SKM-1 treated with dmso at 0.1 percent for 144 hours (cell line): ENCODE measurements around the gene COL20A1.
"Not testable (repeated sequence)": the region's sequence is repeated elsewhere in the genome, so short reads cannot be mapped to it uniquely, and the experiment has no call there.

ENCODE experiments used
- DNase-seq: peaks from one replicate; lab custom pipeline; 2025; ENCODE audit not compliant: unreplicated experiment; lab: John Stamatoyannopoulos, UW

The COL20A1 gene

GRCh38 chr20:63292904-63293303 is at the start of gene COL20A1:
Gene COL20A1, plus strand, starts transcription at chr20:63293186. Its CDS starts 1,922 bp downstream, at chr20:63295108.
- no peak for DNase-seq

- DNase-seq = no peak
These were observed 49.3 kb upstream of the COL20A1 start for GRCh38 chr20:63243604-63244247.

DNA sequence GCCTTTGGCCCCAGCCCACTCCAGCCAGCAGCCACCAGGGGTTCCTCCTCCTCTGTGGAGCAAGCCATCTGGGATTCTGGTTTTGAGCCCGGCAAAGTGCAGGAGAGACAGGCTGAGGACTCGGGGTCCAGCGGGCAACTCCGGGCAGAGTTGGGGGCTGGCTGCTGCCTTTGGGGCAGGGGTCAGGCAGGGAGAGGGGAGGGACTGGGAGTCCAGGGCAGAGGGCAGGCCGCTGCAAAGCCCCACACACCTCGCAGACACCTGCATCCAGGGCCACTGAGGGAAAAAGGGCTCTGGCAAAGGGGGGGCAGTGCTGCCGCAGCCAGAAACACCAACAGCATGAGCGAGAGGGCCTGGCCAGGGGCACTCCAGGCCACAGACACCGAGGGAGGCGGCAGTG is 48.5 kb upstream of the COL20A1 start:
- DNase-seq = no peak

- no peak for DNase-seq
These were observed 46.3 kb upstream of the COL20A1 start for GRCh38 chr20:63246490-63247288.

DNA sequence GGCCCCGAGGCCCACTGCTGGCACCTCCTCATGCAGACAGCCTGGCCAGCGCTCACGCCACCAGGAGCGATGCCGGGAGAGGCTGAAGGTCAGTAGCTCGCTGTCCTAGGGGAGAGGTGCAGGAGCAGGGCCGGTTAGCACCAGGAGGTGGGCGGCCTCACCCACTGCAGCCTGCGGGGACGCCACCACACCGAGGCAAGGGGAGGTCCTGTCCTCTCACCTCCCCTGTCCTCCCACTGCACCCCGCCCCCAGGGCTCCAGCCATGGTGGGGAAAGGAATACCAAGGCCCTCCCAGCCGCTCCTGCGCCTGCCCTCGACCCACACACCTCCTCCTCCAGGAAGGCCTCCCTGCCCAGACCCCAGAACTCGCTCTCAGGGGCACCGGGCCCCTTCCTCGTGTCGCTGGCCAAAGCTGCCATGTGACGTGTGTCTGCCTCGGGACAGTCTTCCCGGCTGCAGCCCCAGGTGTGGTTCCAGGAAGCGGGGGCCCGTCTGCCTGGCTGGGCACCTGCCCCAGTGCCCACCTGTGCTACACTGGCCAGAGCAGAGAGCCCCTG is 45.2 kb upstream of the COL20A1 start:
- no peak for DNase-seq

- no peak for DNase-seq
These were observed 44.0 kb upstream of the COL20A1 start for GRCh38 chr20:63248835-63249591.

GRCh38 chr20:63249891-63250290 is 43.1 kb upstream of the COL20A1 start:
- no peak for DNase-seq

GRCh38 chr20:63251350-63251749 is 41.6 kb upstream of the COL20A1 start:
- not testable (repeated sequence) for DNase-seq

DNA sequence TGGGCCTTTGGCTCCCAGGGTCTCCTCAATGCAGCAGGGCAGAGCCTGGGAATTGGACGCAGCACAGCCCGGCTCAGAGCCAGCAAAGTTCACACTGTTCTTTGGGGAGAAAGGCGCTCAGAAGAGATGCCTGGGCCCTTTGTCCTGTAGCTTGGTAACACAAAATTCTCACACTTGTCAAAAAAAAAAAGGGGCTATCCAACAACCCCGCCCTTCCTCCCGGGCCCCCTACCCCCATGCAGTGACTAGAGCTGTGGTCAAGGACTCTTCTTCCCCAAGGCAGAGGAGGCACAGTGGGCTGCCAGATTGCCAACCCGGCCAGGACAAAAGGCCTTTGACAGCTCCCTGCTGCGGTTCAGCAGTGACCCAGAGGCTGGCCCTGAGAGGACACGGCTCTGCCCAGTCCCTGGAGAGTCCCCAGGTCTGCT is 40.7 kb upstream of the COL20A1 start:
- no peak for DNase-seq

DNA sequence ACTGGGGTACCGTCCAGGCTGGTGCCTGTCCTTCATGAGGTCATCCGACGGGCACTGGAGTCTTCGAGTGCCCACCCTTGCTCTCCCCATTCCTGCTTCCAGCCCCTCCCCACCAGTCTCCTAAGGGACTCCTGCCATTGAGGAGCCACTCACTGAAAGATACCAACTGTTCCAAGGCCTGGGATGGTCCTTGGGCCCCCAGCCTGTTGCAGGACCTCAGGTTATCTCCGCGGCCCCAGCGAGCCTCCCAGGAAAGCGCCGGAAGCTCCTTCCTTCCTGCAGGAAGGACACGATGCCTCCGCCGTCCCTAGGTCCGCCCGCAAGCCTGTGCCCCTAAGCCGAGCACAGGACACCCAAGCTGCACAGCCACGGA is 39.9 kb upstream of the COL20A1 start:
- no peak for DNase-seq

DNA sequence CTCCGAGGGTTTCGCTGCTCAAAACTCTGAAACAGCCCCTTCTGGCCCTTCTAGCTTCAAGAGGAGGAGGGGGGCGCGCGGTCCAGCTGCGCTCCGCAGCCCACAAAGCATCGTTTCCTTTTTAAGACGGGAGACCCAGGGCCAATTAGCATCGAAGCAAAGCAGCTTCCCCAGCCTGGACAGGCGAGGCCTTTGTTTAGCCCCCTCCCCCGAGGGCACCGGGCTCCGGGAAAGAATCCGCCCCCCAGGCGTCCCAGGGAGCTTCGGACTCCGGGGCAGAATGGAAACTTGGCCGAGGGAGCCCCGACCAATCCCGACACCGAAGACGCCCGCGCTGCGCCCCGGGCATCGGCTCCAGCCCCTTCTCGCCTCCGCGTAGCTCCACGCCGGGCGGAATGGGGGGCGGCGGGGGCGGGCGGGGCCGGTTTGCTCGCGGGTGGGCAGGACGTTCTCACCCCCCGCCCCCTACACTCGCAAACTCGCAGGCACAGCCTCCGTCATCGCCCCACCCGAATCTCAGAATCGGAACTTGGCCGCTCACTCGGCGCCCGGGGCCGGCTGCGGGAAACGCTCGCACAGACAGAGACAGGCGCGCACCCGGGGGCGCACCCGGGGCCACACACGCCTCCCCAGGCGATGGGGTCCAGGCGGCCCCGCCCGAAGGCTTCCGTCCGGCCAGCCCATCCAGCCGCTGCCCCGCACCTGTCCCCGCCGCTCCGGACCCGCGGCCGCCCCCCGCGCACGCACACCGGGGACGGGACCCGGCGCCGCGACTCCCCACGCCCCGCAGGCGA is 39.4 kb upstream of the COL20A1 start:
- DNase-seq = no peak

DNA sequence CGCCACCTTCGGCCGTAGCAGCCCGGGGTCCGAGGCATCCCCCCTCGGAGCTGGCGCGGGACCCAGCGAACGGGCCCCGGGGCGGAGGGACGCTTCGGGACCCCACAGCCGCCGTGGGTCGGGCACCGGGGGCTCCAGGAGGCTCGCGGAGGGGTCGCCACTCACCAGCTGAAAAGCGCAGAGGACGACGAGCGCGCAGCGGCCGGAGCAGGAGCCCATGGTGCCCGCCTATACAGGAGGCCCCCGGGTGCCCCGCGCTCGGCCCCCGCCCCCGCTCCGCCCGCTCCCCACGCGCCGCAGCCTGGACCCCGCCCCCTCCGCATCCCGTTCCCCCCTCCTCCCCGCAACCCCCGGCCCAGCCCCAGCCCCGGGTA is 38.8 kb upstream of the COL20A1 start, which contains the start of gene NKAIN4:
Gene NKAIN4 (minus strand): TSS at position 232 of the 374 bp plus-strand sequence. CDS start 13 bp downstream, at position 219.
- no peak for DNase-seq

DNA sequence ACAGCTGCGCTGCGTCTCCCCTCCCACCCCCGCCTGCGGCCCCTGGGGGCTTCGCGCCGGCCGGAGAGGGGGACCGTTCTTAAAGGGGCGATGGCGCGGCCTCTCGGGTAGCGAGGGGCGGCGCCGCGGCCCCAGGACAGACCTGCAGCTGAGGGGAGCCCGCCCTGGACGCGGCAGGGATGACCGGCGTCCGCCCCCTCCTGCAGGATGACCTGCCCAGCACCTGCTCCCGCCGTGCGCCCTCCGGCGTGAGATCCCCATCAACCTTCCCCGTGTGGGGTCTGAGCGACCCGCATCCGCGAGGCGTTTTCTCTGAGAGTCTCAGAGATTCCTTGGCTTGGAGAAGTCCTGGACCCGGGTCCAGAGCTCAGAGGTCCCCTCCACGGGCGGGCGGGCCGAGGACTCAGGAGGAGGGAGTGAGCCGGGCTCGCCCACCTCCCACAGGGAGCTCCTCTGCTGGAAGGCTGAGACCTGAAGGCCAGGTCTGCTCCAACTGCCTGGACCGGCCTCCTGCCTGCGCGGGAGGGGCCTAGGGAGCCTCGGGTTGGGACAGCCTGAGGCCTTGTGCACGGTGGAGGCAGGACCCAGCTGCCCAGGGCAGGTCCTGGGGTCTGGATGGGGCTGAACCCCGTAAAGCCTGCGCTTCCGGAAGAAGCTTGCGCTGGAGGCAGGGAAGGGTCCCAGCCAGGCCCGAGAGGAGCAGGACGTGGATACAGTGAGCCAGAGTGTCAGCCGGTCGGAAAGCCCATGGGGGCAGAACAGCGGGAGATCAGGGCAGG is 38.2 kb upstream of the COL20A1 start:
- DNase-seq = no peak

GRCh38 chr20:63255931-63256704 is 36.9 kb upstream of the COL20A1 start:
- DNase-seq = no peak

GRCh38 chr20:63256954-63257353 is 36.0 kb upstream of the COL20A1 start:
- no peak for DNase-seq

GRCh38 chr20:63257629-63258028 is 35.4 kb upstream of the COL20A1 start:
- no peak for DNase-seq

- no peak for DNase-seq
These were observed 34.2 kb upstream of the COL20A1 start for GRCh38 chr20:63258781-63259180.

DNA sequence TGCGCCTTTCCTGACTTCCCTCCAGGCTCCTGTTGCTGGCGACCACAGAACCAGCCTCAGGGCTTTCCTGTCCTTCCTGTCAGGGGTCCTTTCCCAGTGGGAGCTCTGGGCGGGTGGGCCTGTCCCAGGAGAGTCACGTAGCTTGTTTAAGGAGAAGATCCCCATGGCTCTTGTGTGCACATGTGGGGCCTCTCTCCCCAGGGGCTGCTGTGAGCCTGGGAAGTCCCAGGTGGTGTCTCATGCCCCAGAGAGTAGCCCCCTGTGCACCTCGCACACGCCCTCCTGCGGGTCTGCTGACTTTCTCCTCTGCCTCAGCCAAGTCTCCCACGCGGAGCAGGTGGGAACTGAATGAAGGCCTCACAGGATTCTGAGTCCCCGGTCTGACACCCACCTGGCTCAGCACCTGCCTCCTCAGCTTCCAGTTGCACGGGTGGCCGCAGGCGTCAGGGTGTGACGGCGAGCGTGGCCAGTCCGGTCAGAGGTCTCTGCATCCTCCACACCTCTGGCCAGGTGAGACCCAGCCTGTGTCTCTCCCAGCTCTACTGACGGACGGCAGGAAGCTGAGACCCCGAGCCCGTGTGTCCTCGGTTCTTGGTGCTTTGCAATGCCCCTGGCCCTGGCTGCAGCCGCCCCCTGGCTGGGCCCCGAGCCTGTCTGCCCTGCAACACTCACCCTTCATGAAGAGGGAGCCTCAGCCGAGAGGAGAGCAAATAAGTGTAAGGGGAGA is 33.1 kb upstream of the COL20A1 start:
- no peak for DNase-seq
